NCI-H82 (cell line): ENCODE results near the gene DCLK1.
"Not testable (repeated sequence)": the region's sequence is repeated elsewhere in the genome, so short reads cannot be mapped to it uniquely, and the experiment has no call there.

Source experiments
- DNase-seq: peaks from one replicate; lab custom pipeline; 2025; lab: John Stamatoyannopoulos, UW

Gene DCLK1

GRCh38 chr13:36130552-36131221, 495 bp downstream of the DCLK1 start:
- peak; percentile 11 for DNase-seq

GRCh38 chr13:36130193-36130551, 1.0 kb downstream of the DCLK1 start:
- DNase-seq, result no peak

GRCh38 chr13:36129539-36129938, 1.6 kb downstream of the DCLK1 start:
- no peak for DNase-seq

- no peak for DNase-seq
Measured at GRCh38 chr13:36126491-36126890, 4.7 kb downstream of the DCLK1 start.

GRCh38 chr13:36125841-36126240, 5.3 kb downstream of the DCLK1 start:
- no peak for DNase-seq

- DNase-seq, result no peak
Measured at GRCh38 chr13:36124236-36124822, 6.9 kb downstream of the DCLK1 start.

GRCh38 chr13:36115306-36115705, 15.9 kb downstream of the DCLK1 start:
- DNase-seq, result no peak

- peak; percentile 18 for DNase-seq
Measured at GRCh38 chr13:36114233-36114632, 16.9 kb downstream of the DCLK1 start.

- DNase-seq, result no peak
Measured at GRCh38 chr13:36108954-36109353, 22.2 kb downstream of the DCLK1 start.

- no peak for DNase-seq
Measured at GRCh38 chr13:36108342-36108741, 22.8 kb downstream of the DCLK1 start.

GRCh38 chr13:36107521-36107920, 23.7 kb downstream of the DCLK1 start:
- DNase-seq, result no peak

GRCh38 chr13:36105726-36106125, 25.5 kb downstream of the DCLK1 start:
- DNase-seq, result no peak

GRCh38 chr13:36102721-36103120, 28.5 kb downstream of the DCLK1 start:
- DNase-seq, result no peak

- DNase-seq, result not testable (repeated sequence)
Measured at GRCh38 chr13:36101907-36102306, 29.3 kb downstream of the DCLK1 start.

- no peak for DNase-seq
Measured at GRCh38 chr13:36101157-36101556, 30.0 kb downstream of the DCLK1 start.

- no peak for DNase-seq
Measured at GRCh38 chr13:36098080-36098479, 33.1 kb downstream of the DCLK1 start.

GRCh38 chr13:36096461-36097416, 34.4 kb downstream of the DCLK1 start:
- DNase-seq, result no peak

GRCh38 chr13:36094478-36094877, 36.7 kb downstream of the DCLK1 start:
- DNase-seq, result no peak

GRCh38 chr13:36090592-36090991, 40.6 kb downstream of the DCLK1 start:
- DNase-seq, result no peak

- DNase-seq, result no peak
Measured at GRCh38 chr13:36089130-36089647, 42.0 kb downstream of the DCLK1 start.

GRCh38 chr13:36088463-36088862, 42.7 kb downstream of the DCLK1 start:
- DNase-seq, result no peak

GRCh38 chr13:36088001-36088400, 43.2 kb downstream of the DCLK1 start:
- no peak for DNase-seq

GRCh38 chr13:36086117-36086516, 45.1 kb downstream of the DCLK1 start:
- no peak for DNase-seq
